Ishikawa (cell line): Measurements from ENCODE around the gene RPTOR.

Experiments used
- EGR1 ChIP-seq: IDR thresholded peaks from 2 replicates; pipeline ENCODE4 v1.6.1; 2012
- TAF1 ChIP-seq: IDR thresholded peaks from 2 replicates; pipeline ENCODE4 v1.6.1; 2012; ENCODE audit warnings: low read depth, mild to moderate bottlenecking
- TF ChIP-seq, protein P1 (sequence below): IDR thresholded peaks from 2 replicates; pipeline ENCODE4 v1.6.1; 2012

DNA sequence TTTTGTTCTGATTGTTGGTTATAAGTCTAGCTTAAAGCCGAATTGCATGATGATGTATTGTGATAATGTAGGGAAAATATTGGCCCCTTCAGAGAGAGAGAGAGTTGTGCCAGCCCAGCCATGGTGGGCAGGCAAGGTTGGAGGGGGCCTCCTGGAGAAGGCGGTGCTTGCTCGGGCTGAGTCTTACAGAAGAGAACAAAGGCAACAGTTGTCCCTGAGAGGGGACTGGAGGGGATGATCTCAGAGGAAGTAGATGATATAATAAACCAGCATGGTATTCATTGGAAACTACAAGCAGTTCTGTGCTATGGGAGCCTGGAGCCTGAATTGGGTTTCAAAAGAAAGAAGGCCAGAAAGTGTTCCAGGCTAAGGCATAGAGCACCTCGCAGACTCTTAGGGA lies 173.8 kb downstream of the RPTOR start:
- TF ChIP-seq TAF1 (no peak), EGR1 (no peak)
- TF ChIP-seq, protein P1, sequence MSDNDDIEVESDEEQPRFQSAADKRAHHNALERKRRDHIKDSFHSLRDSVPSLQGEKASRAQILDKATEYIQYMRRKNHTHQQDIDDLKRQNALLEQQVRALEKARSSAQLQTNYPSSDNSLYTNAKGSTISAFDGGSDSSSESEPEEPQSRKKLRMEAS: no peak
